Measurements from ENCODE around the gene GCNA.

The GCNA gene, protein sequence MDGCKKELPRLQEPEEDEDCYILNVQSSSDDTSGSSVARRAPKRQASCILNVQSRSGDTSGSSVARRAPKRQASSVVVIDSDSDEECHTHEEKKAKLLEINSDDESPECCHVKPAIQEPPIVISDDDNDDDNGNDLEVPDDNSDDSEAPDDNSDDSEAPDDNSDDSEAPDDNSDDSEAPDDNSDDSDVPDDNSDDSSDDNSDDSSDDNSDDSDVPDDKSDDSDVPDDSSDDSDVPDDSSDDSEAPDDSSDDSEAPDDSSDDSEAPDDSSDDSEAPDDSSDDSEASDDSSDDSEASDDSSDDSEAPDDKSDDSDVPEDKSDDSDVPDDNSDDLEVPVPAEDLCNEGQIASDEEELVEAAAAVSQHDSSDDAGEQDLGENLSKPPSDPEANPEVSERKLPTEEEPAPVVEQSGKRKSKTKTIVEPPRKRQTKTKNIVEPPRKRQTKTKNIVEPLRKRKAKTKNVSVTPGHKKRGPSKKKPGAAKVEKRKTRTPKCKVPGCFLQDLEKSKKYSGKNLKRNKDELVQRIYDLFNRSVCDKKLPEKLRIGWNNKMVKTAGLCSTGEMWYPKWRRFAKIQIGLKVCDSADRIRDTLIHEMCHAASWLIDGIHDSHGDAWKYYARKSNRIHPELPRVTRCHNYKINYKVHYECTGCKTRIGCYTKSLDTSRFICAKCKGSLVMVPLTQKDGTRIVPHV

DNA sequence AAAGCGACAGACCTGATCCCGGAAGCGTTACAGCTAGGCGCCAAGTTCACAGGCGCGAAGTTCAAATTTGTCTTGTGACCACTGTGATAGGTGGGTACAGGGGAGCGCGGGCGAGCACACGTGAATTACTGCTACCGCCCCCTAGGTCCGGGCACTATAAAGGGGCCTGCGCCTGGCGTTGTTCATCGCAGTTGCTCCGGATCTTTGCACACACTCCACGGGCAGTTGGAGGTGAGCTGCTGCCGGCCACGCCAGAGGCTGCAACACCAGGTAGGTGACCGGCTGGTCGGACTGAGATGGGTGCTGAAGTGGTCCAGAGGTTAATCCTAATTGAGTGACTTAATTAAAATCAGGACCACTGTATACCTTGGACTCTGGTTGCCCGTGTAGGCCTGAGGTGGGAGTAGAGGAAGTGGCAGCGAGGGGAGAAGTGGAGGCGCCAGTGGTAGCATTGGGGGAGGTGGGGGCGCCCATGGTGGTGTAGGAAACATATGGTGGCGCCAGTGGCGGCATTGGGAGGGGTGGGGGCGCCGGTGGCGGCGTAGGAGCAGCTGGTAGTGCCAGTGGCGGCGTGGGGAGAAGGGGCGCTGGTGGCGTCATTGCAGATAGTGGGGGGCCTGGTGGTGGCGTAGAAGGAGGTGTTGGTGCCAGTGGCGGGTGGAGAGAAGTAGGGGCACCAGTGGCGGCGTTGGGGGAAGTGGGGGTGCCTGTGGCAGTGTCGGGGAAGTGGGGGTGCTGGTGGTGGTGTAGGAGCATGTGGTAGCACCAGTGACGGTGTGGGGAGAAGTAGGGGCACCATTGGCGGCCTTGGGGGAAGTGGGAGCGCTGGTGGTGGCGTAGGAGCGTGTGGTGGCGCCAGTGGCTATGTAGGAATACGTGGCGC lies at the start of gene GCNA:
Gene GCNA, plus strand, starts transcription at position 185 of the 883 bp plus-strand sequence. CDS start 2,385 bp downstream, outside the sequence.
- TF ChIP-seq, protein P1, sequence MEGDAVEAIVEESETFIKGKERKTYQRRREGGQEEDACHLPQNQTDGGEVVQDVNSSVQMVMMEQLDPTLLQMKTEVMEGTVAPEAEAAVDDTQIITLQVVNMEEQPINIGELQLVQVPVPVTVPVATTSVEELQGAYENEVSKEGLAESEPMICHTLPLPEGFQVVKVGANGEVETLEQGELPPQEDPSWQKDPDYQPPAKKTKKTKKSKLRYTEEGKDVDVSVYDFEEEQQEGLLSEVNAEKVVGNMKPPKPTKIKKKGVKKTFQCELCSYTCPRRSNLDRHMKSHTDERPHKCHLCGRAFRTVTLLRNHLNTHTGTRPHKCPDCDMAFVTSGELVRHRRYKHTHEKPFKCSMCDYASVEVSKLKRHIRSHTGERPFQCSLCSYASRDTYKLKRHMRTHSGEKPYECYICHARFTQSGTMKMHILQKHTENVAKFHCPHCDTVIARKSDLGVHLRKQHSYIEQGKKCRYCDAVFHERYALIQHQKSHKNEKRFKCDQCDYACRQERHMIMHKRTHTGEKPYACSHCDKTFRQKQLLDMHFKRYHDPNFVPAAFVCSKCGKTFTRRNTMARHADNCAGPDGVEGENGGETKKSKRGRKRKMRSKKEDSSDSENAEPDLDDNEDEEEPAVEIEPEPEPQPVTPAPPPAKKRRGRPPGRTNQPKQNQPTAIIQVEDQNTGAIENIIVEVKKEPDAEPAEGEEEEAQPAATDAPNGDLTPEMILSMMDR (IDR thresholded peaks at IDR 0.05; ENCODE audit: control insufficient read depth, extremely low read depth, insufficient read depth) = no peak
- no peak for DNase-seq (ENCODE audit: low read depth)
- no peak within 1 kb of the TSS for H3K4me3 ChIP-seq (ENCODE audit: low read depth, low read length)

DNA sequence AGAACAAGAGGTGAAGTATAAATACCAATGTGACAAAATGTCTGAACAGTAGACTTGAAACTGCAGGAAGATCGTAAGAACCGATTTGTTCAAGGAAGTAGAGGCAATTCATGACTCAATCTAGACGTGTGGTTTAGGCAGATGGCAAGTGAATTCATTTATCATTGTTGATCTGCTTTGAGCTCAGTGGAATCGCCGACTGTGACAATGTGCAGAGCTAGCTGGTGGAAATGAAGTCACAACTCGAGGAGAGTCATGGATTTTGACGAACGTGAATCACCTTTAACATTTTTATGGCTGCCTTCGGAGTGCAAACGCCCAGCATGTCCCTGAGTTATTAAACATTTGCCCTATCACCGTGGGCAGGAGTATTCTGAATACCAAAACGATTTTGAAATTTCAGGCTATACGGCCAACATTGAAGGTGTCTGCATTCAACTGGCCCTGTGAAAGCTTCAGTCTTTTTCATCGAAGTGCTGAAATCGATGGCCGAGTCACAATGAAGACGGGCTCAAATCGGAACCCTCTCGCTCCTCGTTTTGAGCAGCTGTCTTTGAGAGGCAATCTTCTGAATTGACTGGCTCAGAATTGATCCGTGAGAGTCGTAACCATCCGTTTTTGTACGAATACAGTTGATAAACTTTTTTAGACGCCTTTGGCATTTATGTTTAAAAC lies 46.0 kb upstream of the GCNA start:
- DNase-seq (ENCODE audit: low read depth) = no peak
- TF ChIP-seq, protein P1 (IDR thresholded peaks at IDR 0.05; ENCODE audit: control insufficient read depth, extremely low read depth, insufficient read depth) = no peak
- peak overlapping the region; percentile 93 for H3K4me3 ChIP-seq (ENCODE audit: low read depth, low read length)

DNA sequence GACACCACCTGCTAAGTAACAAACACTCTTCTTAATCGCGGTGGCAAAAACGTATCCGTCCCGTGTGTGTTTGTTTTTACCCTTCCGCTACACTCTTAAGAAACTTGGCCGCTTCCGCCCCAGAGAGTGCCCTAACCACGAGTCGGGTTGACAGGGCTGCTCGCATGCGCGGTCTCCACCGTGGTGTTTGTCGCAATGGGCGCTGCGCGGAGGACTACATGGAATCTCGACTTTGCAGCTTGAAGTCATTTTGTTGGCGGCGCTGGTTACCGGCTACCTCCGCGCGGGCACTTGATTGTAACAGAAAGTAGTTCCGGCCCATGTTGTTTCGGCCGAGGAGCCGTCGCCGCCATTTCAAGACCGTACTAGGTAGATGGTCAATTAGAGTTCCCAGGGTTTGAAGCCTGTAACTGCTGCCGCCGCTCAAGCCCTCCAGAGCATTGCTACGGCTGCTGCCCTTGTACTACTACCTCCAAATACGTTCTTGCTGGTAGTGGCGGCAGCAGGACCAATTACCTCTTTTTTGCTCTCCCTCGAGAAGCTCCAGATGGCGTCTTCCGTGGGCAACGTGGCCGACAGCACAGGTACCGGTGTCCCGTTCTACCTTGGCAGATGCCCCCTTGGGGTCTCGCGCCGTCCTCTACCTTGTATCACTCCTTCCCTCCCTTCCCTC lies 45.3 kb upstream of the GCNA start, which contains the start of gene OGT:
Gene OGT, plus strand, starts transcription at position 352 of the 673 bp plus-strand sequence. Its CDS starts 196 bp downstream, at position 548.
- peak; percentile 96 for DNase-seq (ENCODE audit: low read depth)
- TF ChIP-seq, protein P1 (IDR thresholded peaks at IDR 0.05; ENCODE audit: control insufficient read depth, extremely low read depth, insufficient read depth) = no peak
- peak within 1 kb of the TSS; percentile 93 for H3K4me3 ChIP-seq (ENCODE audit: low read depth, low read length)

DNA sequence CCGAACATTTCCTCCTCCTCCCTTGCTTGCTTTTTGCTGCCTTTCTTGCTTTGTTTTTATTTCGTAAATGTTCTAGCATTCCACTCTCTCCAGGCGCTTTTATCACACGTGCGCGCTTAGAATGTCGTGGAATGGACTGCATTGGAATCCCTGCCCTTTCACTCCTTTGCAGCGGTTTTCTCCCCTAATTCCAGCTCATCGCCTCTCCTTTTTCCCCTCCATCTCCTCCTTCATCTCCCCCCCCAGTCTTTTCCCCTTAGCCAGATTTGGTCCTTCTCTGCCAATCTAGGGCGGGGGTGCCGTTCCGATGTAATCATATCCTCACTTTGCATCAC lies 44.8 kb upstream of the GCNA start:
- H3K4me3 ChIP-seq (ENCODE audit: low read depth, low read length) = peak overlapping the region; percentile 93
- DNase-seq (ENCODE audit: low read depth) = no peak
- TF ChIP-seq, protein P1 (IDR thresholded peaks at IDR 0.05; ENCODE audit: control insufficient read depth, extremely low read depth, insufficient read depth) = no peak

DNA sequence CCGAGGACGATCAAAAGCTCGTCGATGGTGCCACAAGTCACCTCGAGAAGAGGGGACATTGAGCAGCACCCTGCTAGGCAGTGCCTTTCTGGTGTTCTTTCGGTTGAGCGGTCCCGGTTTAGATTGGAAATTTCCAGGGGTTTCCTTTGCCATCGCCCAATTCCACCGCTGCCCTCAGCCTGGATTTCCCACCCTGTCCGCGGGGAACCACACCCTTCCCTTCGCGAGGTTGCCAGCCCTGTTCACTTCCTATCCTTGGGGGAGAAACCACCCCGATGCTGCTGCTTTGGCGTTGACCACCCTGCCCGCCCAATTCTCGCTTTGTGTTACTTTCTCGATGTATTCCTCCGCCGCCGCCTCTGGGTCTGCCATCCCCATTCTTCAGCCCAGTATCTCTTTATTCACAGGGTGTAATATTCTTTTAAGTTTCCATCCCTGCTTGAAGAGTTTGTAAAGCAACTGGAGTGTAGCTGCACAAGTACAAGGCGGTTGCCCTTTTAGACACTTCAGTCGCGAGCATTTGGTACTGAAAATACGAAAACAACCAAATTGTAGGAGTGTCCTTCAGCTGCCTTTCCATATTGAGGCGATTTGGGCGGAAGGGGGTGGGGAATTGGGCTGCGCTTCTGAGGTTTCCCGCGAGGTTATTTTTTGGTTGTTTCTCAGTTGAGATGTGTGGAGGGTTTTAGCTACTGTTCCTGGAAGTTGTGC lies 44.2 kb upstream of the GCNA start:
- no peak for DNase-seq (ENCODE audit: low read depth)
- peak overlapping the region; percentile 93 for H3K4me3 ChIP-seq (ENCODE audit: low read depth, low read length)
- TF ChIP-seq, protein P1 (IDR thresholded peaks at IDR 0.05; ENCODE audit: control insufficient read depth, extremely low read depth, insufficient read depth) = no peak
